Stimulated activated CD8-positive, alpha-beta memory T cell treated with anti-CD3 and anti-CD28 coated beads, Interleukin-7, amount 100 ng/mL, for 24 hours (primary cell): ENCODE results near the gene DNAJB1.
"Not testable (repeated sequence)": the region's sequence is repeated elsewhere in the genome, so short reads cannot be mapped to it uniquely, and the experiment has no call there.

Experiments used
- DNase-seq: peaks from one replicate; pipeline ENCODE4 v3.0.0-alpha.2; 2020; ENCODE audit warnings: low read depth

DNAJB1 gene

GRCh38 chr19:14517840-14518505, at the start of gene DNAJB1:
TSS of gene DNAJB1 (minus strand) at chr19:14518397. CDS start at chr19:14518349, 48 bp downstream.
- DNase-seq, result no peak

GRCh38 chr19:14567079-14567478, 48.9 kb upstream of the DNAJB1 start:
- DNase-seq, result no peak

DNA sequence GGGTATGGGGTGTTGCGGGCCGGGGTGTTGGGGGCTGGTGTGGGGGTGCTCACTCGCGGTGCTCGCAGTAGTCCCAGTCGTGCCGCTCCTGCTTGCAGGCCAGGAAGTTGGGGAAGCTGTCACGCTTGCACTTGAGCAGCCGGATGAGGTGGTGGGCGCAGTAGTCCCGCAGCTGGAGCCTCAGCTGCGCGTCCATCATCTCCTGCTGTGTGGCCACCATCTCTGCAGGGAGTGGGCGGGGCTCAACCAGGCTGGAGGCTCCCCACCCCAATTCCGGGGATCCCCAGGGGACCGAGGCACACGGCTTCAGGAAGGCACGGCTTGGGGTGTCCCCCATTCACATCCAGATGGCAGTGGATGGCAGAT, 48.5 kb upstream of the DNAJB1 start:
- DNase-seq, result no peak

GRCh38 chr19:14565765-14566711, 47.8 kb upstream of the DNAJB1 start:
- no peak for DNase-seq

GRCh38 chr19:14565298-14565679, 47.1 kb upstream of the DNAJB1 start:
- DNase-seq, result no peak

DNA sequence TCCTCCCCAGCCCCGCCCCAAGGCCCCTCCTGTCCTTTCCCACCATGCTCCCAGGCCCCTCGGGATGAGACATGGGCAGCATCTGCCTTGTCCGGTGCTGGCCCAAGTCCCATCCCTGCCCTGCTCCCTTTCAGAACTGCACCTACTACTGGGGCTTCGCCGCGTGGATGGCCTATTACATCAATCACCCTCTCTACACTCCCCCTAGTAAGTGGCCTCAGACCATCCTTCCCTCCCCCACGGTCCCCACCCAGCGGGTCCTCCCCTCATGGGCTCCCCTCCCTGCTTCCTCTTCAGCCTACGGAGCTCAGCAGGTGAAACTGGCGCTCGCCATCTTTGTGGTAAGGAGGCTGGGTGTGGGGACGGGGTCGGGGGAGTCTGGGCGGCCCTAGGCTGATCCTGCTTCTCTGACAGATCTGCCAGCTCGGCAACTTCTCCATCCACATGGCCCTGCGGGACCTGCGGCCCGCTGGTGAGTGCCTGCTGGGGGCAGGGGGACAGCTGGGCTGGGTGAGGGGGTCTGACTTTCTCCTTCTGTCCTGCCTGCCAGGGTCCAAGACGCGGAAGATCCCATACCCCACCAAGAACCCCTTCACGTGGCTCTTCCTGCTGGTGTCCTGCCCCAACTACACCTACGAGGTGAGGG, 46.6 kb upstream of the DNAJB1 start:
- not testable (repeated sequence) for DNase-seq

- DNase-seq, result peak; percentile 52
Observed at GRCh38 chr19:14563989-14564651, 45.9 kb upstream of the DNAJB1 start.

- no peak for DNase-seq
Observed at GRCh38 chr19:14563590-14563926, 45.4 kb upstream of the DNAJB1 start.

- no peak for DNase-seq
Observed at GRCh38 chr19:14562660-14563589, 44.7 kb upstream of the DNAJB1 start.

GRCh38 chr19:14561847-14562351, 43.7 kb upstream of the DNAJB1 start:
- no peak for DNase-seq

GRCh38 chr19:14561249-14561648, 43.1 kb upstream of the DNAJB1 start:
- no peak for DNase-seq

DNA sequence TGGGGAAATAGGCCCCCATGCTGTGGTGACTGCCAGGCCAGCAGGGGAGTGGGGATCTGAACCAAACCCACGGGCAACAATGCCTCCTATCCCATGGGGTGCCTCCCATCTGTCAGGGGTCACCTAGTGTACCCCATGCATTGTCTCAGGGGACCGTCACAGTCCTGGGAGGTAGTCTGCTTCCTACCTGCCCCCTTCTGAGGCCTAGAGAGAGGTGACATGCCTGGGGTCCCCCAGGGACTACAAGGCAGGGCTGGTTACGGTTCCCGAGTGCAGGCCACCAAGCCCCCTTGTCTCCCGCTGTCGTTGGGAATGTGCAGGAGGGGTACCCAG, 42.5 kb upstream of the DNAJB1 start:
- no peak for DNase-seq

- no peak for DNase-seq
Observed at GRCh38 chr19:14559916-14560775, 41.9 kb upstream of the DNAJB1 start.

- DNase-seq, result no peak
Observed at GRCh38 chr19:14558370-14559066, 40.3 kb upstream of the DNAJB1 start.

DNA sequence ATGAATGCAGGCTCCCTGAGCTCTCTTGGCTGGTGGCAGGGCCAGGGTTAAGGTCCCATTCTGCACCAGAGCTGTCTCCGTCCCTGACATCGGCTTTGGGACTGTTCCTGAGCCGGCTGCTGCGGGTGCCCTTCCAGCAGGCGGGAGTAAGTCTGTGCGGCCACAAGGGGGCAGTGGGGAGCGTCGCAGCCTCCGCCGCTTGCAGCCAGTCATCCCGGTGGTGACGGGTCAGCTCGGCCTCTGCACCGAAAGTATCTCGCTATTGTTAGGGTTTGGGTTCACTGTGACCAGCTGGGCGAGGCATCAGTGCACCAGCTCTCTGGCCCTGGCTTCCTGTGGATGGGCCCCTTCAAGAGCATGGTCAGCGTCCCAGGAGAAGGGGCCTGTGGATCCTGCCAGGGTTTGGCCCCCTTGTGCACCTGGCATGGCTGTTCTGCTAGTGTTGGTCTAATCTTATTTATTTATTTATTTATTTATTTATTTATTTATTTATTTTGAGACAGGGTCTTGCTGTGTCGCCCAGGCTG, 38.5 kb upstream of the DNAJB1 start:
- peak; percentile 51 for DNase-seq

GRCh38 chr19:14555918-14556661, 37.9 kb upstream of the DNAJB1 start:
- DNase-seq, result no peak

- no peak for DNase-seq
Observed at GRCh38 chr19:14554382-14554812, 36.2 kb upstream of the DNAJB1 start.

DNA sequence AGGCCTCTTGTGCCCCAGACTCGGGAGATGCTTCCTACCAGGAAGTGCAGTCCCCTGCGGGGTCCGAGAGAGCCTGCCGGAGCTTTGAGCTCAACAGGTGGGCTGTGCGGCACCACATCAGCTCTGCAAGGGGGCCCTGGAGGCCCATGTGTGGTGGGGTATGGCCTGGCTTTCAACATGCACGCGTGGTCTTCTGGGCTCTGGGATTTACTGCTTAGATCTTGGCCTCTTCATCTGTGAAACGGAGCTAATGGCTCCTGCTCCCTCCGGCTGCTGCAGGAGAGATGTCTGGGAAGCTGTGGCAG, 35.7 kb upstream of the DNAJB1 start:
- no peak for DNase-seq
